SK-N-SH (cell line): ENCODE measurements around the gene SLC26A2. TPM values are rescaled to one million over a fixed set of nuclear protein-coding genes. Genes with fewer than 3 reads are reported as not detected.

Source experiments
- CTCF ChIA-PET: fragments of 300-600, 350-600 bp; formaldehyde crosslinking; extraction: SDS; loops from one replicate; lab custom pipeline; 2021; lab: Yijun Ruan, JAX
- POLR2A ChIA-PET: fragments of 350-600 bp; sonication (Branson Sonifier 250); formaldehyde crosslinking; extraction: SDS; loops from one replicate; lab custom pipeline; 2020; ENCODE audit warnings: antibody characterized with exemption, inconsistent platforms; lab: Yijun Ruan, JAX
- DNase-seq: peaks from one replicate; pipeline ENCODE4 v3.0.0; 2012
- H2AFZ ChIP-seq: fragments of 200-600 bp; sonication (generic); 2 replicates; pipeline ENCODE4 v1.8.1; 2016; ENCODE audit warnings: antibody characterized with exemption, mild to moderate bottlenecking, low read depth
- H3F3A ChIP-seq: fragments of 200-600 bp; sonication (generic); replicated peaks from 2 replicates; pipeline ENCODE3; 2016; ENCODE audit warnings: antibody characterized with exemption, mild to moderate bottlenecking; ENCODE audit not compliant: insufficient read depth
- H3K27ac ChIP-seq, 2 experiments: fragments of 200-500 bp in 1 of 2; fragments of 200-600 bp in 1 of 2; sonication (Bioruptor generic) in 1 of 2; sonication (generic), shearing (Covaris generic) in 1 of 2; 2 replicates each; pipeline versions ENCODE4 v1.5.1 to v1.6.1; 2014 to 2016; ENCODE audit warnings: low read depth in 2 of 2, inconsistent platforms in 1 of 2, low read length in 1 of 2, mild to moderate bottlenecking in 1 of 2, mixed read lengths in 1 of 2
- H3K27me3 ChIP-seq: fragments of 200-600 bp; sonication (generic), shearing (Covaris generic); 2 replicates; pipeline ENCODE4 v1.6.1; 2016; ENCODE audit warnings: mixed run types; ENCODE audit not compliant: insufficient read depth
- H3K36me3 ChIP-seq, 2 experiments: fragments of 200-500 bp in 1 of 2; fragments of 200-600 bp in 1 of 2; sonication (Bioruptor generic) in 1 of 2; sonication (generic) in 1 of 2; replicated peaks in 1 of 2; 2 replicates each; pipeline versions ENCODE3 to v1.5.1; 2014 to 2016; ENCODE audit warnings: low read length in 1 of 2, mild to moderate bottlenecking in 1 of 2; ENCODE audit not compliant: insufficient read depth in 2 of 2, control insufficient read depth in 1 of 2
- H3K4me1 ChIP-seq, 2 experiments: fragments of 200-500 bp in 1 of 2; fragments of 200-600 bp in 1 of 2; sonication (Bioruptor generic) in 1 of 2; sonication (generic), shearing (Covaris generic) in 1 of 2; 2 replicates each; pipeline versions ENCODE4 v1.5.1 to v1.6.1; 2014 to 2016; ENCODE audit warnings: low read depth in 1 of 2, low read length in 1 of 2, mixed run types in 1 of 2; ENCODE audit not compliant: insufficient read depth in 2 of 2, control insufficient read depth in 1 of 2
- H3K4me2 ChIP-seq: fragments of 200-600 bp; sonication (generic), shearing (Covaris generic); 2 replicates; pipeline ENCODE4 v1.6.1; 2017; ENCODE audit warnings: mixed run types
- H3K4me3 ChIP-seq, 2 experiments: fragments of 200-500 bp in 1 of 2; fragments of 200-600 bp in 1 of 2; sonication (Bioruptor generic) in 1 of 2; sonication (generic), shearing (Covaris generic) in 1 of 2; 2 replicates each; pipeline versions ENCODE4 v1.5.1 to v1.8.1; 2014 to 2016; ENCODE audit warnings: low read depth in 2 of 2, inconsistent platforms in 1 of 2, low read length in 1 of 2, mild to moderate bottlenecking in 1 of 2, mixed read lengths in 1 of 2, moderate library complexity in 1 of 2
- H3K79me2 ChIP-seq: fragments of 200-600 bp; sonication (generic); 2 replicates; pipeline ENCODE4 v1.8.1; 2017; ENCODE audit warnings: mild to moderate bottlenecking; ENCODE audit not compliant: insufficient read depth
- H3K9ac ChIP-seq: fragments of 200-600 bp; sonication (generic); 2 replicates; pipeline ENCODE4 v1.6.1; 2017; ENCODE audit warnings: mixed run types
- H3K9me2 ChIP-seq: fragments of 200-600 bp; sonication (generic); 2 replicates; pipeline ENCODE4 v1.6.1; 2017; ENCODE audit warnings: mixed run types
- H3K9me3 ChIP-seq: fragments of 200-600 bp; sonication (generic); 2 replicates; pipeline ENCODE4 v1.6.1; 2017; ENCODE audit warnings: mixed run types, mild to moderate bottlenecking, moderate library complexity
- H4K20me1 ChIP-seq: fragments of 200-600 bp; sonication (generic); 2 replicates; pipeline ENCODE4 v1.6.1; 2017; ENCODE audit warnings: mild to moderate bottlenecking, mixed run types; ENCODE audit not compliant: insufficient read depth
- ELF1 ChIP-seq: IDR thresholded peaks from 2 replicates; pipeline ENCODE4 v1.4.0; 2012
- FOXJ3 ChIP-seq: sonication (generic); formaldehyde crosslinking; IDR thresholded peaks from 2 replicates; pipeline ENCODE4 v1.5.1; 2020; ENCODE audit warnings: mild to moderate bottlenecking, missing genetic modification reagents
- FOXM1 ChIP-seq: IDR thresholded peaks from 2 replicates; pipeline ENCODE4 v1.4.0; 2012; ENCODE audit warnings: low read depth, mild to moderate bottlenecking
- GATA2 ChIP-seq: sonication (generic); formaldehyde crosslinking; IDR thresholded peaks from 2 replicates; pipeline ENCODE4 v1.5.0; 2020; ENCODE audit warnings: mild to moderate bottlenecking, missing genetic modification reagents
- JUND ChIP-seq: IDR thresholded peaks from 2 replicates; pipeline ENCODE4 v1.4.0; 2012
- MAX ChIP-seq: IDR thresholded peaks from 2 replicates; pipeline ENCODE4 v1.4.0; 2012; ENCODE audit warnings: low read depth
- MEF2A ChIP-seq: IDR thresholded peaks from 2 replicates; pipeline ENCODE4 v1.4.0; 2012; ENCODE audit warnings: low read depth, borderline replicate concordance
- NFIC ChIP-seq: IDR thresholded peaks from 2 replicates; pipeline ENCODE4 v1.4.0; 2012; ENCODE audit warnings: borderline replicate concordance
- RAD21 ChIP-seq: IDR thresholded peaks from 2 replicates; pipeline ENCODE4 v1.6.1; 2012; ENCODE audit warnings: mild to moderate bottlenecking, low read length
- REST ChIP-seq: IDR thresholded peaks from 2 replicates; pipeline ENCODE4 v1.6.1; 2012; ENCODE audit warnings: mild to moderate bottlenecking, low read depth, low read length, moderate library complexity
- RFX5 ChIP-seq: IDR thresholded peaks from 2 replicates; pipeline ENCODE4 v1.6.1; 2012; ENCODE audit warnings: mild to moderate bottlenecking, improper control_type of control experiment, low read length
- SIN3A ChIP-seq: IDR thresholded peaks from 2 replicates; pipeline ENCODE4 v1.6.1; 2012; ENCODE audit warnings: low read depth, mild to moderate bottlenecking, low read length, moderate library complexity, borderline replicate concordance
- TAF1 ChIP-seq: IDR thresholded peaks from 2 replicates; pipeline ENCODE4 v1.6.1; 2012; ENCODE audit warnings: low read depth, mild to moderate bottlenecking, low read length, moderate library complexity, borderline replicate concordance
- ZBTB33 ChIP-seq: IDR thresholded peaks from 2 replicates; pipeline ENCODE4 v1.4.0; 2012; ENCODE audit warnings: low read depth, borderline replicate concordance
- WGBS: methylation state at CpG from one replicate; pipeline ENCODE4 v1.1.6; 2017; ENCODE audit warnings: low lambda C conversion rate; 5-methylcytosine and 5-hydroxymethylcytosine counted together
- polyA plus RNA-seq, 3 experiments: library from polyadenylated mRNA; depleted of rRNA; stranded (reverse); fragments of >200 nt; gene quantifications; 2 replicates each; pipeline ENCODE4 v1.2.3, GENCODE V29; 2012
- TF ChIP-seq, protein P1 (sequence below): IDR thresholded peaks from 2 replicates; pipeline ENCODE4 v1.4.0; 2012; ENCODE audit warnings: low read depth, borderline replicate concordance

SLC26A2 gene
- polyA plus RNA-seq, 1 of the 3 experiments (the other 2 are of a cell fraction), result 1.3 TPM

GRCh38 chr5:149936044-149936699 is 24.4 kb upstream of the SLC26A2 start:
- Histone ChIP-seq H2AFZ (no peak overlapping the region), H3K4me1 (peaks cover 5 to 37% of the 10 kb centered on the region in 2 experiments), H4K20me1 (no peaks in the 10 kb centered on the region), H3K9me3 (no peaks in the 10 kb centered on the region), H3K9me2 (no peaks in the 10 kb centered on the region), H3K36me3 (no peaks in the 10 kb centered on the region), H3K27ac (no peak overlapping the region), H3K4me3 (no peak overlapping the region), H3K79me2 (no peaks in the 10 kb centered on the region), H3K9ac (no peak overlapping the region), H3F3A (peaks cover 26% of the 10 kb centered on the region), H3K4me2 (no peak overlapping the region), H3K27me3 (no peaks in the 10 kb centered on the region)
- ChIA-PET CTCF (interaction anchor here (0.7 to 6.5 kb wide), 7 partner anchors 14 to 102 kb away, joined by 3 to 68 read pairs (median 4); partner anchors contain the start of gene SLC26A2), POLR2A (no interaction called here)
- no peak for DNase-seq
- TF ChIP-seq MEF2A, result no peak
- no peak for TF ChIP-seq GATA2 (CRISPR knock-in tag)
- no peak for TF ChIP-seq RFX5
- no peak for TF ChIP-seq FOXM1
- TF ChIP-seq SIN3A, result no peak
- no peak for TF ChIP-seq ZBTB33
- TF ChIP-seq MAX, result no peak
- TF ChIP-seq FOXJ3 (CRISPR knock-in tag), result no peak
- TF ChIP-seq RAD21, result no peak
- TF ChIP-seq REST, result no peak
- TF ChIP-seq, protein P1, sequence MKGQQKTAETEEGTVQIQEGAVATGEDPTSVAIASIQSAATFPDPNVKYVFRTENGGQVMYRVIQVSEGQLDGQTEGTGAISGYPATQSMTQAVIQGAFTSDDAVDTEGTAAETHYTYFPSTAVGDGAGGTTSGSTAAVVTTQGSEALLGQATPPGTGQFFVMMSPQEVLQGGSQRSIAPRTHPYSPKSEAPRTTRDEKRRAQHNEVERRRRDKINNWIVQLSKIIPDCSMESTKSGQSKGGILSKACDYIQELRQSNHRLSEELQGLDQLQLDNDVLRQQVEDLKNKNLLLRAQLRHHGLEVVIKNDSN, result no peak
- TF ChIP-seq NFIC, result no peak
- no peak for TF ChIP-seq ELF1
- TF ChIP-seq JUND, result no peak
- no peak for TF ChIP-seq TAF1
- 100% methylated on average over 1 of the region's 1 CpG for WGBS
